GM12878 (cell line): Measurements from ENCODE around the gene SLC35E1. TPM values are rescaled to one million over a fixed set of nuclear protein-coding genes. Genes with fewer than 3 reads are reported as not detected.

Source experiments
- ATAC-seq: fragments of 200-7000 bp; cut with Tn5 transposase; 3 replicates; pipeline ENCODE4 v1.9.1; 2020; ENCODE audit warnings: mild to moderate bottlenecking, moderate library complexity
- BruUV-seq: library from RNA; stranded (reverse); fragments of 400-500 nt; replicated peaks from 2 replicates; lab custom pipeline; 2021; lab: Mats Ljungman, UMichigan
- CTCF ChIA-PET: fragments of 300-600 bp; sonication (Branson Sonifier 250); formaldehyde crosslinking; extraction: SDS; loops from one replicate; lab custom pipeline; 2021; ENCODE audit warnings: inconsistent platforms; lab: Yijun Ruan, JAX
- POLR2A ChIA-PET: fragments of 350-600 bp; formaldehyde crosslinking; extraction: SDS; loops from one replicate; lab custom pipeline; 2021; ENCODE audit warnings: inconsistent platforms; lab: Charles Lee
- RAD21 ChIA-PET: fragments of 300-600 bp; sonication (Branson Sonifier 250); formaldehyde crosslinking; loops from one replicate; lab custom pipeline; 2023; ENCODE audit warnings: antibody characterized with exemption; ENCODE audit not compliant: unreplicated experiment; lab: Charles Lee
- SMC1A ChIA-PET: fragments of 300-600 bp; sonication (Branson Sonifier 250); formaldehyde crosslinking; loops from one replicate; lab custom pipeline; 2023; ENCODE audit not compliant: unreplicated experiment, uncharacterized antibody; lab: Charles Lee
- DNase-seq: peaks from one replicate; pipeline ENCODE4 v3.0.0-alpha.2; 2011; ENCODE audit warnings: low read depth, low spot score
- FAIRE-seq: peaks from 3 replicates; lab custom pipeline; 2011; peaks lifted over from hg19 to GRCh38; lab: Jason Lieb, UNC
- H2AFZ ChIP-seq: 2 replicates; pipeline ENCODE4 v1.6.0; 2011; ENCODE audit warnings: low read depth, low read length, control low read depth; ENCODE audit not compliant: control insufficient read depth
- H3K27ac ChIP-seq: 2 replicates; pipeline ENCODE4 v1.5.1; 2011; ENCODE audit warnings: control low read depth; ENCODE audit not compliant: control insufficient read depth, insufficient read depth
- H3K27me3 ChIP-seq, 2 experiments: replicated peaks in 1 of 2; 2 replicates each; pipeline versions ENCODE4 v1.6.0 to v1.6.1; 2011; ENCODE audit warnings: low read length in 1 of 2; ENCODE audit not compliant: control insufficient read depth in 2 of 2, insufficient read depth in 2 of 2
- H3K36me3 ChIP-seq, 2 experiments: 2 replicates each; pipeline ENCODE4 v1.5.1; 2011; ENCODE audit warnings: low read length in 1 of 2; ENCODE audit not compliant: control insufficient read depth in 2 of 2, insufficient read depth in 2 of 2
- H3K4me1 ChIP-seq: 2 replicates; pipeline ENCODE4 v1.6.1; 2011; ENCODE audit warnings: mild to moderate bottlenecking, low read length, moderate library complexity, mixed read lengths; ENCODE audit not compliant: control insufficient read depth, insufficient read depth
- H3K4me2 ChIP-seq: 2 replicates; pipeline ENCODE4 v1.6.0; 2011; ENCODE audit warnings: control low read depth; ENCODE audit not compliant: control insufficient read depth, insufficient read depth
- H3K4me3 ChIP-seq: fragments of 200-600 bp; sonication (generic); 2 replicates; pipeline ENCODE4 v1.5.1; 2016
- H3K79me2 ChIP-seq: 2 replicates; pipeline ENCODE4 v1.6.0; 2011; ENCODE audit warnings: low read length; ENCODE audit not compliant: control insufficient read depth, insufficient read depth
- H3K9ac ChIP-seq: 2 replicates; pipeline ENCODE4 v1.8.0; 2011; ENCODE audit warnings: low read length, control low read depth, mixed read lengths; ENCODE audit not compliant: control insufficient read depth, insufficient read depth
- H3K9me3 ChIP-seq: replicated peaks from 3 replicates; pipeline ENCODE4 v1.5.1; 2011; ENCODE audit warnings: mild to moderate bottlenecking, low read length; ENCODE audit not compliant: control insufficient read depth, insufficient read depth
- H4K20me1 ChIP-seq: 2 replicates; pipeline ENCODE4 v1.6.0; 2011; ENCODE audit not compliant: control insufficient read depth, insufficient read depth
- CBX5 ChIP-seq: sonication (generic); IDR thresholded peaks from 2 replicates; pipeline ENCODE4 v1.6.1; 2016; ENCODE audit warnings: low read depth, moderate library complexity, mild to moderate bottlenecking, inconsistent platforms
- CHD2 ChIP-seq: IDR thresholded peaks from 2 replicates; pipeline ENCODE4 v1.6.1; 2011; ENCODE audit warnings: low read depth, low read length, improper control_type of control experiment, borderline replicate concordance
- EGR1 ChIP-seq, 2 experiments: IDR thresholded peaks; 1 replicate in 1 of 2; 2 replicates in 1 of 2; pipeline ENCODE4 v1.6.1; 2011 to 2012; ENCODE audit warnings: low read depth in 2 of 2, low read length in 2 of 2, borderline replicate concordance in 1 of 2, mild to moderate bottlenecking in 1 of 2, moderate library complexity in 1 of 2
- EP300 ChIP-seq, 2 experiments: fragments of 150-350 bp in 1 of 2; IDR thresholded peaks; 2 replicates each; pipeline ENCODE4 v1.6.1; 2011 to 2012; ENCODE audit warnings: low read depth in 2 of 2, low read length in 2 of 2, borderline replicate concordance in 1 of 2, improper control_type of control experiment in 1 of 2, inconsistent platforms in 1 of 2; ENCODE audit not compliant: control insufficient read depth in 1 of 2
- ETV6 ChIP-seq, 2 experiments: fragments of 450-650 bp in 1 of 2; IDR thresholded peaks in 1 of 2; conservative IDR thresholded peaks in 1 of 2; 2 replicates each; pipeline ENCODE4 v1.6.1; 2014; ENCODE audit warnings: antibody characterized with exemption in 1 of 2, borderline replicate concordance in 1 of 2, low read depth in 1 of 2, mild to moderate bottlenecking in 1 of 2, moderate library complexity in 1 of 2
- GATAD2B ChIP-seq: fragments of 450-650 bp; conservative IDR thresholded peaks from 2 replicates; pipeline ENCODE4 v1.6.1; 2017; ENCODE audit warnings: low read depth, mild to moderate bottlenecking, moderate library complexity
- HDAC6 ChIP-seq: fragments of 200-600 bp; sonication (generic); IDR thresholded peaks from one replicate; pipeline ENCODE4 v1.8.0; 2017; ENCODE audit warnings: antibody characterized with exemption; ENCODE audit not compliant: unreplicated experiment
- HDGF ChIP-seq: fragments of 450-650 bp; IDR thresholded peaks from 2 replicates; pipeline ENCODE4 v1.6.1; 2016; ENCODE audit warnings: antibody characterized with exemption
- JUNB ChIP-seq: IDR thresholded peaks from 2 replicates; pipeline ENCODE4 v1.6.1; 2016; ENCODE audit warnings: antibody characterized with exemption, mild to moderate bottlenecking
- NFXL1 ChIP-seq: fragments of 450-650 bp; IDR thresholded peaks from 2 replicates; pipeline ENCODE4 v1.6.1; 2017; ENCODE audit warnings: antibody characterized with exemption, mild to moderate bottlenecking, borderline replicate concordance
- SIN3A ChIP-seq: IDR thresholded peaks from 2 replicates; pipeline ENCODE4 v1.6.1; 2012; ENCODE audit warnings: low read depth, low read length, improper control_type of control experiment
- SMARCA5 ChIP-seq: fragments of 450-650 bp; IDR thresholded peaks from 2 replicates; pipeline ENCODE4 v1.6.1; 2017; ENCODE audit warnings: mild to moderate bottlenecking
- SP1 ChIP-seq: IDR thresholded peaks from one replicate; pipeline ENCODE4 v1.6.1; 2011; ENCODE audit warnings: low read depth, low read length
- SPI1 ChIP-seq: IDR thresholded peaks from 2 replicates; pipeline ENCODE4 v1.6.1; 2011; ENCODE audit warnings: low read depth, mild to moderate bottlenecking, low read length, moderate library complexity, borderline replicate concordance; ENCODE audit not compliant: insufficient read depth
- TCF7 ChIP-seq: IDR thresholded peaks from 2 replicates; pipeline ENCODE4 v1.6.1; 2014; ENCODE audit warnings: antibody characterized with exemption, borderline replicate concordance
- ZNF622 ChIP-seq: fragments of 450-650 bp; IDR thresholded peaks from 2 replicates; pipeline ENCODE4 v1.6.1; 2017; ENCODE audit warnings: mild to moderate bottlenecking, inconsistent platforms
- WGBS: methylation state at CpG from one replicate; pipeline ENCODE4 v1.1.6; 2016; ENCODE audit warnings: low lambda C conversion rate; ENCODE audit not compliant: insufficient replicate concordance, insufficient coverage; ENCODE audit errors: missing lambda C conversion rate; 5-methylcytosine and 5-hydroxymethylcytosine counted together
- in situ Hi-C: fragments of 300-500 bp; cut with MboI; formaldehyde crosslinking; loops from 9 replicates; pipeline ENCODE4 v1.14.3; 2018; ENCODE audit warnings: mixed read lengths
- intact Hi-C: fragments of 100-400 bp; cut with micrococcal nuclease; formaldehyde crosslinking; loops from one replicate; pipeline ENCODE4 v1.14.2; 2022; ENCODE audit not compliant: unreplicated experiment
- polyA plus RNA-seq, 11 experiments: library from polyadenylated mRNA; depleted of rRNA in 4 of 11; unstranded in 6 of 11; stranded (reverse) in 5 of 11; fragments of >200 nt; fragmentation: Nextera tagmentation in 4 of 11; fragmentation: Illumina TruSeq in 1 of 11; extraction: Ambion mirVana in 4 of 11; extraction: Trizol in 1 of 11; gene quantifications; 1 replicate in 1 of 11; 2 replicates in 10 of 11; pipeline versions ENCODE4 v1.2.1 to v1.2.3, GENCODE V29; 2011 to 2016; ENCODE audit warnings: inconsistent platforms in 2 of 11, missing spikeins in 2 of 11, low read depth in 1 of 11
- total RNA-seq, 4 experiments: library from RNA; depleted of rRNA in 3 of 4; stranded (reverse); fragments of >200 nt in 3 of 4; fragmentation: Illumina TruSeq in 1 of 4; extraction: Trizol in 1 of 4; gene quantifications; 2 replicates each; pipeline versions ENCODE4 v1.2.1 to v1.2.3, GENCODE V29; 2013 to 2021
- TF ChIP-seq, protein P1 (sequence below): IDR thresholded peaks from 2 replicates; pipeline ENCODE4 v1.6.1; 2012; ENCODE audit warnings: low read depth, low read length, improper control_type of control experiment
- TF ChIP-seq, protein P2 (sequence below): fragments of 450-650 bp; IDR thresholded peaks from 2 replicates; pipeline ENCODE4 v1.6.1; 2017; ENCODE audit warnings: mild to moderate bottlenecking, moderate library complexity

Gene SLC35E1
- total and polyA plus RNA-seq, 10 of the 15 experiments (the other 5 are each of a cell fraction or from before 2014, with no cell fraction given), result 11.3 to 37.7 (median 22.1) TPM

DNA sequence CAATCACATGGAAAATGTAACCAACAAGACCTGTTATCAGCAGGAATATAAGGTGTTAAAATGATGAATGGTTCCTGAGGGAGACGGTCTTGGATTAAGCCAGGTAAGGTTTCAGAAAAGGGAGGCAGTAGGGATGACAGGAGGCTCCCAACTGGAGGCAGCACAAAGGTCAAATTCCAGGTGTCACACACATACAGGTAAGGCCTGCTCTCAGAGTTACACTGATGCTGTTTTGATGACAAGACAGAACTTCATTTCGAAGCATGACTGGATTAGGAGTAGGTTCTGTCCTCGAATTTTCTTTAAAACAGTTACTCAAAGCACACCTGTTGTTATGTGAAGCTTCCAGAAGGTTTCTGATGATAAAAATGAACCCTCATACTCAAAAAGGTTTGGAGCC is 48.4 kb upstream of the SLC35E1 start:
- H3K79me2 ChIP-seq, result peaks cover 100% of the 10 kb centered on the region
- DNase-seq (no peak), FAIRE-seq (no peak), ATAC-seq (no peak)
- intact Hi-C loops, result loop anchor here (5.0 kb wide), 1 partner anchor 78 kb away; the partner anchor contains the start of gene CHERP
- POLR2A ChIA-PET, result interaction anchor here (0.5 to 0.6 kb wide), 2 partner anchors 25 to 46 kb away, joined by 3 read pairs; no protein-coding TSS in a partner anchor
- no peaks in the 10 kb centered on the region for H3K27me3 ChIP-seq
- RAD21 ChIA-PET, result no interaction called here
- no peak overlapping the region for H2AFZ ChIP-seq
- H3K9me3 ChIP-seq, result no peaks in the 10 kb centered on the region
- BruUV-seq, result no TSS peak
- H3K4me2 ChIP-seq, result no peak overlapping the region
- CTCF ChIA-PET, result interaction anchor here (1.0 to 1.7 kb wide), 2 partner anchors 27 to 47 kb away, joined by 3 to 4 read pairs; no protein-coding TSS in a partner anchor
- SMC1A ChIA-PET, result no interaction called here
- peaks cover 40% of the 10 kb centered on the region for H3K4me1 ChIP-seq
- no peak overlapping the region for H3K9ac ChIP-seq
- H3K27ac ChIP-seq, result no peak overlapping the region; the same call in 1 of the 2 replicates
- in situ Hi-C loops, result no loop called here
- no peak overlapping the region for H3K4me3 ChIP-seq
- 87% methylated on average over 3 of the region's 3 CpGs for WGBS
- H4K20me1 ChIP-seq, result peaks cover 15% of the 10 kb centered on the region
- TF ChIP-seq JUNB (no peak), SP1 (no peak), ZNF622 (no peak), GATAD2B (no peak), SIN3A (no peak), TCF7 (no peak), ETV6 (conservative IDR thresholded peaks at IDR 0.05 in 1 of 2, IDR thresholded peaks at IDR 0.05 in 1 of 2; ENCODE audit: borderline replicate concordance in 1 of 2, low read depth in 1 of 2) (no peak), SPI1 (no peak), SMARCA5 (no peak), EP300 (IDR thresholded peaks at IDR 0.05; ENCODE audit: borderline replicate concordance in 1 of 2, control insufficient read depth in 1 of 2, low read depth in 2 of 2, low read length in 2 of 2) (no peak), EGR1 (IDR thresholded peaks at IDR 0.05; ENCODE audit: borderline replicate concordance in 1 of 2, low read depth in 2 of 2, low read length in 2 of 2) (no peak), CBX5 (no peak), HDAC6 (no peak), NFXL1 (no peak), CHD2 (no peak), HDGF (no peak)
- TF ChIP-seq, protein P1, sequence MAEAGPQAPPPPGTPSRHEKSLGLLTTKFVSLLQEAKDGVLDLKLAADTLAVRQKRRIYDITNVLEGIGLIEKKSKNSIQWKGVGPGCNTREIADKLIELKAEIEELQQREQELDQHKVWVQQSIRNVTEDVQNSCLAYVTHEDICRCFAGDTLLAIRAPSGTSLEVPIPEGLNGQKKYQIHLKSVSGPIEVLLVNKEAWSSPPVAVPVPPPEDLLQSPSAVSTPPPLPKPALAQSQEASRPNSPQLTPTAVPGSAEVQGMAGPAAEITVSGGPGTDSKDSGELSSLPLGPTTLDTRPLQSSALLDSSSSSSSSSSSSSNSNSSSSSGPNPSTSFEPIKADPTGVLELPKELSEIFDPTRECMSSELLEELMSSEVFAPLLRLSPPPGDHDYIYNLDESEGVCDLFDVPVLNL, result no peak
- TF ChIP-seq, protein P2, sequence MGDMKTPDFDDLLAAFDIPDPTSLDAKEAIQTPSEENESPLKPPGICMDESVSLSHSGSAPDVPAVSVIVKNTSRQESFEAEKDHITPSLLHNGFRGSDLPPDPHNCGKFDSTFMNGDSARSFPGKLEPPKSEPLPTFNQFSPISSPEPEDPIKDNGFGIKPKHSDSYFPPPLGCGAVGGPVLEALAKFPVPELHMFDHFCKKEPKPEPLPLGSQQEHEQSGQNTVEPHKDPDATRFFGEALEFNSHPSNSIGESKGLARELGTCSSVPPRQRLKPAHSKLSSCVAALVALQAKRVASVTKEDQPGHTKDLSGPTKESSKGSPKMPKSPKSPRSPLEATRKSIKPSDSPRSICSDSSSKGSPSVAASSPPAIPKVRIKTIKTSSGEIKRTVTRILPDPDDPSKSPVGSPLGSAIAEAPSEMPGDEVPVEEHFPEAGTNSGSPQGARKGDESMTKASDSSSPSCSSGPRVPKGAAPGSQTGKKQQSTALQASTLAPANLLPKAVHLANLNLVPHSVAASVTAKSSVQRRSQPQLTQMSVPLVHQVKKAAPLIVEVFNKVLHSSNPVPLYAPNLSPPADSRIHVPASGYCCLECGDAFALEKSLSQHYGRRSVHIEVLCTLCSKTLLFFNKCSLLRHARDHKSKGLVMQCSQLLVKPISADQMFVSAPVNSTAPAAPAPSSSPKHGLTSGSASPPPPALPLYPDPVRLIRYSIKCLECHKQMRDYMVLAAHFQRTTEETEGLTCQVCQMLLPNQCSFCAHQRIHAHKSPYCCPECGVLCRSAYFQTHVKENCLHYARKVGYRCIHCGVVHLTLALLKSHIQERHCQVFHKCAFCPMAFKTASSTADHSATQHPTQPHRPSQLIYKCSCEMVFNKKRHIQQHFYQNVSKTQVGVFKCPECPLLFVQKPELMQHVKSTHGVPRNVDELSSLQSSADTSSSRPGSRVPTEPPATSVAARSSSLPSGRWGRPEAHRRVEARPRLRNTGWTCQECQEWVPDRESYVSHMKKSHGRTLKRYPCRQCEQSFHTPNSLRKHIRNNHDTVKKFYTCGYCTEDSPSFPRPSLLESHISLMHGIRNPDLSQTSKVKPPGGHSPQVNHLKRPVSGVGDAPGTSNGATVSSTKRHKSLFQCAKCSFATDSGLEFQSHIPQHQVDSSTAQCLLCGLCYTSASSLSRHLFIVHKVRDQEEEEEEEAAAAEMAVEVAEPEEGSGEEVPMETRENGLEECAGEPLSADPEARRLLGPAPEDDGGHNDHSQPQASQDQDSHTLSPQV, result no peak
- peaks cover 4 to 18% of the 10 kb centered on the region in 2 experiments; a peak in 2 of 4 replicates for H3K36me3 ChIP-seq
